GM21515 (cell line): ENCODE data around the gene HNRNPUL2.
A peak's percentile ranks its signal among the peaks of the same experiment; 100 is the strongest.

Experiments
- ATAC-seq: cut with Tn5 transposase; IDR thresholded peaks from one replicate; pipeline ENCODE4 v1.9.1; 2021; ENCODE audit not compliant: unreplicated experiment

Gene HNRNPUL2

GRCh38 chr11:62727872-62728170 lies 564 bp upstream of the HNRNPUL2 start:
- peak; percentile 48 for ATAC-seq

GRCh38 chr11:62726915-62727164 lies 417 bp downstream of the HNRNPUL2 start:
- ATAC-seq, result no peak

GRCh38 chr11:62726156-62726914 lies 922 bp downstream of the HNRNPUL2 start:
- ATAC-seq, result no peak

- no peak for ATAC-seq
Measured at GRCh38 chr11:62725646-62726045, 1.6 kb downstream of the HNRNPUL2 start.

- no peak for ATAC-seq
Measured at GRCh38 chr11:62724171-62724570, 3.1 kb downstream of the HNRNPUL2 start.

GRCh38 chr11:62721994-62722393 lies 5.3 kb downstream of the HNRNPUL2 start:
- ATAC-seq, result no peak

GRCh38 chr11:62719302-62719978 lies 7.8 kb downstream of the HNRNPUL2 start:
- no peak for ATAC-seq

GRCh38 chr11:62716816-62717215 lies 10.4 kb downstream of the HNRNPUL2 start:
- ATAC-seq, result no peak

GRCh38 chr11:62716206-62716605 lies 11.1 kb downstream of the HNRNPUL2 start:
- ATAC-seq, result no peak

- no peak for ATAC-seq
Measured at GRCh38 chr11:62715150-62716130, 11.8 kb downstream of the HNRNPUL2 start.

- no peak for ATAC-seq
Measured at GRCh38 chr11:62713343-62713742, 13.9 kb downstream of the HNRNPUL2 start.

- no peak for ATAC-seq
Measured at GRCh38 chr11:62712861-62713260, 14.4 kb downstream of the HNRNPUL2 start.

GRCh38 chr11:62712276-62712812 lies 14.9 kb downstream of the HNRNPUL2 start:
- no peak for ATAC-seq

- ATAC-seq, result peak; percentile 4
Measured at GRCh38 chr11:62710001-62710345, 17.3 kb downstream of the HNRNPUL2 start.

- ATAC-seq, result peak; percentile 62
Measured at GRCh38 chr11:62709247-62710000, 17.8 kb downstream of the HNRNPUL2 start.

- ATAC-seq, result no peak
Measured at GRCh38 chr11:62708793-62709192, 18.5 kb downstream of the HNRNPUL2 start.

- ATAC-seq, result no peak
Measured at GRCh38 chr11:62708392-62708791, 18.9 kb downstream of the HNRNPUL2 start.

GRCh38 chr11:62707277-62707861 lies 19.9 kb downstream of the HNRNPUL2 start, which contains the start of the genes BSCL2 and GNG3:
TSS of gene BSCL2 (minus strand) at chr11:62707424. CDS start at chr11:62707195, 229 bp downstream.
TSS of gene GNG3 (plus strand) at chr11:62707676. CDS start at chr11:62708296, 620 bp downstream.
- ATAC-seq, result no peak

GRCh38 chr11:62706850-62707247 lies 20.4 kb downstream of the HNRNPUL2 start:
- ATAC-seq, result no peak
